Liver (tissue), 3 donors: ENCODE data around the gene RALB.
"Not testable (repeated sequence)": the region's sequence is repeated elsewhere in the genome, so short reads cannot be mapped to it uniquely, and the experiment has no call there.

Experiments used
- CTCF ChIP-seq: fragments of 150-350 bp; IDR thresholded peaks from 2 replicates; pipeline ENCODE4 v1.5.1; 2017; ENCODE audit warnings: improper control_type of control experiment, low read depth, low read length; ENCODE audit not compliant: missing input control
- HNF4G ChIP-seq: IDR thresholded peaks from 2 replicates; pipeline ENCODE4 v1.6.1; 2016; ENCODE audit warnings: antibody characterized with exemption
- RXRA ChIP-seq, 2 donors: IDR thresholded peaks; 2 replicates each; pipeline ENCODE4 v1.6.1; 2017 to 2018; ENCODE audit warnings: antibody characterized with exemption in 2 of 2, mild to moderate bottlenecking in 1 of 2
- YY1 ChIP-seq: IDR thresholded peaks from 2 replicates; pipeline ENCODE4 v1.6.1; 2016; ENCODE audit warnings: antibody characterized with exemption, mild to moderate bottlenecking
- TF ChIP-seq, protein P1 (sequence below): IDR thresholded peaks from 2 replicates; pipeline ENCODE4 v1.6.1; 2016; ENCODE audit warnings: antibody characterized with exemption
- TF ChIP-seq, protein P2 (sequence below): IDR thresholded peaks from 2 replicates; pipeline ENCODE4 v1.6.1; 2016; ENCODE audit warnings: antibody characterized with exemption
- donor health status: healthy.
- donor health status: healthy.

GRCh38 chr2:120310841-120311240 is 58.2 kb downstream of the RALB start:
- not testable (repeated sequence) for TF ChIP-seq CTCF; RXRA (IDR thresholded peaks at IDR 0.05); YY1; HNF4G
- TF ChIP-seq, protein P1, sequence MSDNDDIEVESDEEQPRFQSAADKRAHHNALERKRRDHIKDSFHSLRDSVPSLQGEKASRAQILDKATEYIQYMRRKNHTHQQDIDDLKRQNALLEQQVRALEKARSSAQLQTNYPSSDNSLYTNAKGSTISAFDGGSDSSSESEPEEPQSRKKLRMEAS = not testable (repeated sequence)
- TF ChIP-seq, protein P2, sequence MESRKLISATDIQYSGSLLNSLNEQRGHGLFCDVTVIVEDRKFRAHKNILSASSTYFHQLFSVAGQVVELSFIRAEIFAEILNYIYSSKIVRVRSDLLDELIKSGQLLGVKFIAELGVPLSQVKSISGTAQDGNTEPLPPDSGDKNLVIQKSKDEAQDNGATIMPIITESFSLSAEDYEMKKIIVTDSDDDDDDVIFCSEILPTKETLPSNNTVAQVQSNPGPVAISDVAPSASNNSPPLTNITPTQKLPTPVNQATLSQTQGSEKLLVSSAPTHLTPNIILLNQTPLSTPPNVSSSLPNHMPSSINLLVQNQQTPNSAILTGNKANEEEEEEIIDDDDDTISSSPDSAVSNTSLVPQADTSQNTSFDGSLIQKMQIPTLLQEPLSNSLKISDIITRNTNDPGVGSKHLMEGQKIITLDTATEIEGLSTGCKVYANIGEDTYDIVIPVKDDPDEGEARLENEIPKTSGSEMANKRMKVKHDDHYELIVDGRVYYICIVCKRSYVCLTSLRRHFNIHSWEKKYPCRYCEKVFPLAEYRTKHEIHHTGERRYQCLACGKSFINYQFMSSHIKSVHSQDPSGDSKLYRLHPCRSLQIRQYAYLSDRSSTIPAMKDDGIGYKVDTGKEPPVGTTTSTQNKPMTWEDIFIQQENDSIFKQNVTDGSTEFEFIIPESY = not testable (repeated sequence)
